GM19240 (cell line): ENCODE data around the gene SERTAD3.
"Not testable (repeated sequence)": the region's sequence is repeated elsewhere in the genome, so short reads cannot be mapped to it uniquely, and the experiment has no call there.

Experiments
- DNase-seq: peaks from one replicate; pipeline ENCODE4 v3.0.0; 2011; ENCODE audit warnings: low spot score; ENCODE audit not compliant: insufficient read length

SERTAD3 gene

DNA sequence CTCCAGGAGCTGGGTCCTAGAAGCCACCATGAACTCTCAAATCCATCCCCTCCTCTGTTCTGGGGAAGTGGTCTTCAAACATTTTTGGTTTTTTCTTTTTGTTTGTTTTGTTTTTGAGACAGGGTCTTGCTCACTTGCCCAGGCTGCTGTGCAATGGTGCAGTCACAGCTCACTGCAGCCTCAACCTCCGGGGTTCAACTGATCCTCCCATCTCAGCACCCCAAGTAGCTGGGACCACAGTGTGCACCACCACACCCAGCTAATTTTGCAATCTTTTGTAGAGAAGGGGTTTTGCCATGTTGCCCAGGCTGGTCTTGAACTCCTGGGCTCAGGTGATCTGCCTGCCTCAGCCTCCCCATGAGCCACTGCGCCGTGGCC, 14.5 kb upstream of the SERTAD3 start:
- DNase-seq = no peak

DNA sequence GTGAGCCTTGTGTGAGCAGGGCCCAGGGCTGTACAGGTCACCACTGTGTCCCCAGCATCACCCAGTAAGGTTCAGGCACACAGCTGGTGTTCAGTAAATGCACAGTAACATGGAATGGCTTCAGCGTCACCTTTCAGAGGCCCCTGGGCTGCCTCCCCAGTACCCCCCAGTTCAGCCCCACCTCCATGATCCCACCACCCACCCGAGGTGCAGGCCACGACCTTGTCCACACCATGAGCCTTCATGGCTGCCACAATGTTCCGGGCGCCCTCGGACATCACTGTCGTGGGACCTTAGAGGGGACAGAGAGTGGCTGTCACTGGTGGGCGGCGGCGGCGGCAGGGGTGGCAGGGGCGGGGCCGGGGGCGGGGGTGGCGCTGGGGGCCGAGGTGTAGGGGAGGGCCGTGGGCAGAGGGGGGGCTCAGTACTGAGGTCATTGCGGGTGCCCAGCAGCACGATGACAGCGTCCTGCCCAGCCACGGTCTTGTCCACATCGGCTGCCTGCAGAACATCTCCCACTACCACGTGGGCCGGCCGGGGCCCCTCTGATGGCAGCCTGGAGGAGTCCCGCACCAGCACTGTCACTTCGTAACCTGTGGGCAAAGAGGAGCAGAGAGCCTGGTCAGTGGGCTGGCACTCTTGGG, 13.9 kb upstream of the SERTAD3 start:
- no peak for DNase-seq

DNA sequence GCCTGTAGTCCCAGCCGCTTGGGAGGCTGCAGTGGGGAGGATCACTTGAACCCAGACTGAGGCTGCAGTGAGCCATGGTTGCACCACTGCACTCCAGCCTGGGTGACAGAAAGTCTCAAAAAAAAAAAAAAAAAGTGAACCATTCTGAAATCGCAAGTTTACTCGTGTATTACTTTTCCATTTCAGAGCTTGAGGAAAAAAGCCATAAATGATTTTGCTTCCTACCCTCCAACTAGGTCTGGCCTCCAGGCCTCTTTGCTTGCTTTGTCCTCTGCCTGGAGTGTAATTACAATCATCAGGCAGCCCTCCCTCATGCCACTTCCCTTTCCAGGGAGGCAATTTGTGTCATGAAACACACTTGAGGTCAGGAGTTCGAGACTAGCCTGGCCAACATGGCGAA, 12.9 kb upstream of the SERTAD3 start:
- no peak for DNase-seq

DNA sequence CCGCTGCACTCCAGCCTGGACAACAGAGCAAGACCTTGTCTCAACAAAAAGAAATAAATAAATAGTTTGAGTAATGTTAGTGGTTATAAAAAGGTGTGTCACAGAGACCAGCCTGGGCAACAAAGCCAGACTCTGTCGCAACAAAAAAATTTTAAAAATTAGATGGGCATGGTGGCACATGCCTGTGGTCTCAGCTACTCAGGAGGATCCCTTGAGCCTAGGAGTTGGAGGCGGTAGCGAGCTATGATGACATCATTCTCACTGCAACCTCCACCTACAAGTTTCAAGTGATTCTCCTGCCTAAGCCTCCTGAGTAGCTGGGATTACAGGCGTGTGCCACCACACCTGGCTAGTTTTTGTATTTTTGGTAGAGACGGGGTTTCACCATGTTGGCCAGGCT, 9.8 kb upstream of the SERTAD3 start:
- not testable (repeated sequence) for DNase-seq

DNA sequence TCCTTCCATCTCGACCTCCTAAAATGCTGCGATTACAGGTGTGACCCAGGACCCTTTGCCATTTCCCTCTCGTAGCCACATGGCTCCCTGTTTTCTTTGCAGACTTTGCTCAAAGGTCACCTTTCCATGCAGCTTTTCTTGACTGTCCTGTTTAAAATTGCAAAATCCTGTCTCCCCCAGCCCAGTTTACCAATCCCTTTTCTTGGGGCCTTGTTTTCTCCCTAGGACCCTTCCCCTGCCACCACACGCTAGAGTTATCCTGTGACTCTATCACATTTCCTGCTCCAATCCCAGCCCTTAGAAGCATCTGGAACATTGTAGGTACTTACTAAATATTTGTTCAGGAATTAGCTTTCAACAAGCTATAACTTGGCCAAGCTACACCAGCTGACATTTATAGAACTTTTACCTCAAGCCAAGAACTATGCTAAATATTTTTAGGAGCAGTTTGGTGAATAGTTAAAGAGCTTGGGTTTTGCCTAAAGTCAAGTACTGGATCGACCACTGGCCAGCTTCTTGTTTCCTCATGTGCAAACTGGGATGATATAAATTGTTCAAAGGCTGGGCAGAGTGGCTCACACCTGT, 9.1 kb upstream of the SERTAD3 start:
- no peak for DNase-seq

DNA sequence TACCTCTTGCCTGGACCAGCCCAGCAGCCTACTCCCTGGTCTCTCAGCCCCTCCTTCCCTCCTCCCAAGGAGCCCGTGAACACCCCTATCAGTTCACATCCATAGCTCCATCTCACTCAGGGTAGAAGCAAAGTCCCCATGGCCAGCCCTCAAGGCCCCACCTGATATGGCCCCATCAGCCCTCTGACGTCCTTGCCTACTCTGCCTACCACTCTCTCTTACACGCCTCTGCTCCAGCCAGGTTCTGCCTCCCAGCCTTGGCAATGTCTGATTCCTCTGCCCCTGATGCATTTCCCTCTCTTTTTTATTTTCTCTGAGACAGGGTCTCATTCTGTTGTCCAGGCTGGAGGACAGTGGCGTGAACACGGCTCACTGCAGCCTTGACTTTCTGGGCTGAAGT, 7.9 kb upstream of the SERTAD3 start:
- no peak for DNase-seq

DNA sequence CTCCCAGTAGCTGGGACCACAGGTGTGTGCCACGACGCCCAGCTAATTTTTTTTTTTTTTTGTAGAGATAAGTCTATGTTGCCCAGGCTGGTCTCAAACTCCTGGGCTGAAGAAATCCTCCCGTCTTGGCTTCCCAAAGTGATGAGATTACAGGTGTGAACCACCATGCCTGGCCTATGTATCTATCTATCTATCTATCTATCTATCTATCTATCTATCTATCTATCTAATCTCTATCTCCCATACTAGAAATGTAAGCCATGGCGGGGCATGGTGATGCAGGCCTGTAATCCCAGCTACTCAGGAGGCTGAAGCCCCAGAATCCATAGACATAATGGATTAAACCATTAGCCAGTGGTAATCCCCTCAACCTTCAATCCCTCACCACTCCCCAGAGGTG, 6.5 kb upstream of the SERTAD3 start:
- DNase-seq = no peak

DNA sequence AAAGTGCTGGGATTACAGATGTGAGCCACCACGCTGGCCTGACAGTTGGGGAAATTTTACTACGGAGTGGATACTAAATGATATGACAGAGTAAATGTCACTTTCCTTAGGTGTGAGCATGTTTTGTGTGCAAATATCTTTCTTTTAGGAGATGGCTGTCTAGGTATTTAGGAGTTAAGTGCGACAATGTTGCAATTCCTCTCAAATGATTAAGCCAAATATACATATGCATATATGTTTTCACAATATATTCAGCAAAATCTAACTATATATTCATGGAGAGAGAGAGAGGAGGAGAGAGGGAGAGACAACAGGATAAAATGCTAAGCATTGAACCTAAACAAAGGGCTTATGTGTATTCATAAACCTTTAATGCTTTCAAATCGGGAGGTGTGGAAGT, 5.4 kb upstream of the SERTAD3 start:
- no peak for DNase-seq

DNA sequence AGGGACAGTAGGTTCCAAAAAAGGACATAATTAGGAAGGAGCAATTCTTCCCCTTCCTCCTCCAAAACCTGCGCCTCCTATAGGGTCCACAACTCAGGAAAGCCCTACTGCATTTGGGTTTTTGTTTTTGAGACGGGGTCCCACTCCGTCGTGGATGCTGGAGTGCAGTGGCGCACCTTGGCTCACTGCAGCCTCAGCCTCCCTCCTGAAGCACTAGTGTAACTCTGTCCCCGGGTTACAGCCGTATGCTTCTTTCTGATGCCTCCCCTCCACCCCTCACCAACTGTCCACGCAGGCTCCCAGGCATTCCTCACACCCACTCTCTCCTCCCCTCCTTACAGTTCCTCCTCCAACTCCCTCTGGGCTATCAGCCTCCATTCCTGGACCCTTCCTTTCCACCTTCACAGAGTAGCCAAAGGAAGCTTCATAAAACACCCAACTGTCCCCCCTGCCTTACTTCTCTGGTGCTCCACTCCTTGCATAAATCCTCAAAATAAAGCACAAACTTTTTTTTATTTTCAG, 2.2 kb upstream of the SERTAD3 start:
- DNase-seq = no peak

DNA sequence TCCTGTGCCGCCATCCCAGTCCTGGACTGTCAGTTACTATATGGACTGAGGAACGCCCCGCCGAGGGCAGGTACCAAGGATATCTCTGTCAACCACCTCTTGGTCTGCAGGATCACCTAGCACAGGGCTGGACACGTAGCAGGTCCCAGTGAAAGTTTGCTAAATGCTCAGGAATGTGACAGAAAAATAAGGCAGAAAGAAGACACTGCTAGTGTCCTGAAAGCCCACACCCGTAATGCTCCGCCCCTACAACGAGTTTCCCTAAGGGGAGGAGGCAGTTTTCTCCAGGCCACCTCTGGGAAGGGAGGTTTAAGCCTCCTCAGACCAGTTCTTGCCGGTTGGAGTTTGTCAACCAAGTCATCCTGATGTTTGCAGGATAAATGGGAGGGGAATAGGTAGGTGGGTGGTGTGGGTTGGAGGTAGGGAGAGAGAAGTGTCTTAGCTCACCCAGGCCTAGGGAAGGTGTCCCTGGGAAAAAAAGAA, 1.7 kb upstream of the SERTAD3 start:
- no peak for DNase-seq

DNA sequence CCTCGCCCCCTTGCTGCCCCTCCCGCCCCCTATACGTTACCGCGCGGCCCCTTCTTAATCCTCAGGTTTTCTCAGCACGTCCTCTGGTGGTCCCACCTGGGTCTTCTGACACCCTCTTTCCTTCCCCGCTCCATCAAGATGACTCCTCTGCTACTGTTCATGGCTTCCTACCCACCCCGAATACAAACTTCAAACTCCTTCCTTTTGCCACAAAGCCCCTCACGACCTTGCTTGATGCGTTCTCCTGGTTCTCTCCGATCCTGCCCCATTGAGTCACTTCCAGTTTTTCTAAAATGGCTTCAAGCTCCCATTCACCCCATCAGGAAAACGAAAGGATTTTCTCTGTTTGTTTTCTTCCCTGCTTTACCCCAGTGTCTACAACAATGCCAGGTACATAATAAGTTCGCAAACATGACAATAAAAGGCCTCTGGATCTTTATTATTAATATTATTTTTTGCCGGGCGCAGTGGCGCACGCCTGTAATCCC, 734 bp upstream of the SERTAD3 start:
- DNase-seq = no peak

DNA sequence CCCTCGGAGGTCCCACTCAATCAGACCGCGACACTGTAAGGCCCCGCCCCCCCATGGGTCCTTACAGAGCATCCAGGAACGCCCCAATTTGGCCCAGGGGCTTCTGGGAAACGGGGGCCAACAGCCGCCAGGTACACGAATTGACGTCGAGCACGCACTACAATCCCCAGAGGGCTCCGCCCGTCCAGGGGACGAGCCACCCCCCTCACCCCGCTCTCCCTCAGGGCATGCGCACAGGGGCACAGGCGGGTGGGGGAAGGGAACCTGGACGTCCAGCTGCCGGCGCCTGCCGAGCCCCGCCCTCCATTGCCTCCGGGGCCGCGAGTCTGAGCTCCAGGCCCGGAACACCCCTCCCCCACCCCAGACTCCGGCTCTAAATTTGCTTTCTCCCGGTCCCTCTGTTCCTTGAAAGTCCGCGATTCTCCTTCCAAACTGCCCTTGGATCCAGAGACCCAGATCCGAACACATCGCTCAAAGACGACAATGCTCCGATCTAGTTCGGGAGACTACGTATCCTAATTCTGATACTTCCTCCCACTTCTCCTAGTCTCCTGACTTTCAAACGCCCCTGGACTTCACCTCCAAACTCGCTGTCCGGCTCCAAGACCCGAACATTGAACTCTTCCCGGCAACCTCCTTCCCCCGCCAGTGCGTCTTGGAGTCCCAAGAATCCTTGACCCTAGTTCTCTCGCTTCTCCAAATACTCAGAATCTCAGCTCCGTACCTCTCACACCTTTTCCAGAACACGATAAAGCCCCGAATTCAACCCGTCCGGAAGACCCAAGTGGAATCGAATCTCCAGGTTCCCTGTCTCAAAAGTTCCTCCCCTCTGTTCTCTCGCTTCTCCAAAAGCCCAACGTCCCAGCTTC, 770 bp downstream of the SERTAD3 start:
- peak; percentile 92 for DNase-seq

DNA sequence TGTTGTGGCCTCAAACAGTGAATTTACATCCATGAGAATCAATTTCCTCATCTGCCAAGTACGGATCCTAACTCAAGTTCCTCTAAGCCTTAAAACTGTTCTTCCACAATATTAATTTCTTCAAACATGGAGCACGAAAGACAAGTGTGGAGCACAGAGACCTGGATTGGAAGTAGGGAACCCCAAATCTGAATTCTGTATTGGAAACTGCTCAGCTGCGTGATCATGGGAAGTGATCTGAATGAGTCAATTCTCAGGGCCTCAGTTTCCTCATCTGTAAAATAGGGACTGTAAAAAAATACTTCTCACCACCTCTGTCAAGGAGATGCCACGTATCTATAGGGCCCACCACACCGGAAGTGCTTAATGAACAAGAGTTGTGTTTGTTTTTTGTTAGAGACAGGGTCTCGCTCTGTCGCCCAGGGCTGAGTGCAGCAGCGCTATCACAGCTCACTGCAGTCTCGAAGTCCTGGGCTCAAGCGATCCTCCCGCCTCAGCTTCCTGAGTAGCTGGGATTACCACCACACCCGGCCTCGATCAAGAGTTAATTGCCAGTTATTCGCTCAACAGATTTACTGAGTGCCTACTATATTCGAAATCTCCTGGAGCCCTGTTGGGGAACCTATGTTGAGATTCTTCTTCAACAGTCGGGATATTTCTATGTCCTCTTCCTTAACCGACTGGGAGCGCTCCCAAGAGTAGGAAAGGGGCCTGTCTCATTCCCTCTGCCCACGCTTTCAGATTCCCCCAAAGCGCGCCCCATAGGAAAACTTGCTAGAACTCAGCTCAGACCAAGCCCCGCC, 1.6 kb downstream of the SERTAD3 start:
- no peak for DNase-seq

DNA sequence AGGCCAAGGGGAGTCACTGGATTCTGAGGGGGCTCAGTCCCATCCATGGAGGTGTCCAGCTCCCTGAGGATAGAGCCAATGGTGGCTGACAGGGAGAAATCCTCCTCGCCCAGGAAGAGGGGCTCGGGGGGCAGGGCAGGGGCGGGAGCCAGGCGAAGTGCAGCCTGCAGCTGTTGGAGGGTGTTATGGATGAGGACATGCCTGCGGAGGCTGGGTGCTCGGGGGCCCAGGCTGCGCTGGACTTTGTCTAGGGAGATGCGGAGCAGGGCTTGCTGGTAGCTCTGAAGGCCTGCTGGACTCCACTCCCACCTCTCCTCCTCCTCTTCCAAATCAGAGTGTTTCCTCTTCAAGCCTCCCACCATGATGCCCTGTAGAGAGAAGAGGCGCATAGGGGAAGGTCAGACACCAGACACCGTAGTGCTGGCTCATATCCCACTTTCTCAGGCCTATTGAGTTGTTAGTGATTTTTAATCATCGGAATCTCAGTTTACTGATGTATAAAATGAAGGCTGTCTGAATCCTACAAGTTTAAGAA, 2.3 kb downstream of the SERTAD3 start:
- no peak for DNase-seq

DNA sequence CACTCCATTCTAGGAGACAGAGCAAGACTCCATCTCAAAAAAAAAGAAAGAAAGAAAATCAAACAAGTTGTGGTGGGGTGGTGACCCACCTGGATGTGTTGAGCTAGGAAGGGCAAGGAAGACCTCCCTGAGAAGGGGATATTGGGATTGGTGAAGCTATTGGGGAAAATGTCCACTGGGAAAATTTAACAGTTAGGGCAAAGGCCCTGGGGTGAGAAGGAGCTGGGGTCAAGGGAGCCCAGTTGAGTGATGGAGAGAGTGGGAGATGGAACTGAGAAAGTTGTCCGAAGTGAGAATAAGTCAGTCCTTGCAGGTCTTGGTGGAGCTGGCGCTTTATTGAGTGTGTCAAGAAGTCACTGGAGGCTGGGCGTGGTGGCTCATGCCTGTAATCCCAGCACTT, 5.9 kb downstream of the SERTAD3 start:
- no peak for DNase-seq

DNA sequence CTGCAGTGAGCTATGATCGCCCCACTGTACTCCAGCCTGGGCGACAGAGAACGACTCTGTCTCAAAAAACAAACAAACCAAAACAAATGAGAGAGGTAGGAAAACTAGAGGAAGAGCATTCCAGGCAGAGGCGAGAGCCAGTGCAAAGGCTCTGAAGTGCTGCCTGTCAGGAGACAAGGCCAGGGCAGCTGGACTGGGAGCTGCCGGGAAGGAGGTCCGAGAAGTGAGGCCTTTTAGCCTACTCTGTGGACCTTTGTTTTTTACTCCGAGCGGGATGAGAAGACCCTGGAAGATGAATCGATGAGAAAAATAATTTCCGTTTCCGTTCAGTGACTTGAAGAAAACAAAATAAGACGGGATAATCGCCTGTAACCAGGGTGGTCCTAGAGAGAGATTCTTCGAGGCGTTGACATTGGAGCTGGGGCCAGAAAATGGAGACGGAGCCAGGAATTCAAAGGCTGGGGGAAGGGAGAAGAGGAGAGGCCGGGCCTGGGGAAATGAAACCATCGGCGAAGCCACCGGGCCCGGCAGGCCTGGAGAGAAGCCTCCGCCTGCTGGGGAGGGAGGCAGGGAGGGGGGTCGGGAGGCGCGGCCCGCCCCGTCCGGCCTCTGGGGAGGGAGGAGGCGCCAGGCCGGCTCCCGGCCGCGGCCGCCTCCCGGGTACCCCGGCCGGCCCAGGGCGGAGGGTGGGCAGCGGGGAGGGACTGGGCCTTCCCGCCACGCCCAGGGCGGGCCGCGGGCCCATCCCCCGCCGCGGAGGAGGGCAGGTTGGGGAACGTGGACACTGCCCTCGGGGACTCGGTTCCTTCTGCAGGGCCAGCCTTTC, 10.5 kb downstream of the SERTAD3 start:
- no peak for DNase-seq

DNA sequence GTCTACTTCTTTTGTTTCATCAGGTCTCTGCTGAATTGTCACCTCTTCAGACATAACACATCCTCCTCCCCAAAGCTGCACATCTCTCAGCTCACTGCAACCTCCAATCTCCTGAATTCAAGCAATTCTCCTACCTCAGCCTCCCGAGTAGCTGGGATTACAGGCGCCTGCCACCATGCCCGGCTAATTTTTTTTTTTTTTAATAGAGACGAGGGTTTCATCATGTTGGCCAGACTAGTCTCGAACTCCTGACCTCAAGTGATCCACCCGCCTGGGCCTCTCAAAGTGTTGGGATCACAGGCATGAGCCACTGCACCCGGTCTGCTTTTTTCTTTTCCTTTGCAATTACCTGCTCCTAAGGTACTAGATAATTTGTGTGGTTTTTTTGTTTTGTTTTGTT, 11.4 kb downstream of the SERTAD3 start:
- DNase-seq = not testable (repeated sequence)

DNA sequence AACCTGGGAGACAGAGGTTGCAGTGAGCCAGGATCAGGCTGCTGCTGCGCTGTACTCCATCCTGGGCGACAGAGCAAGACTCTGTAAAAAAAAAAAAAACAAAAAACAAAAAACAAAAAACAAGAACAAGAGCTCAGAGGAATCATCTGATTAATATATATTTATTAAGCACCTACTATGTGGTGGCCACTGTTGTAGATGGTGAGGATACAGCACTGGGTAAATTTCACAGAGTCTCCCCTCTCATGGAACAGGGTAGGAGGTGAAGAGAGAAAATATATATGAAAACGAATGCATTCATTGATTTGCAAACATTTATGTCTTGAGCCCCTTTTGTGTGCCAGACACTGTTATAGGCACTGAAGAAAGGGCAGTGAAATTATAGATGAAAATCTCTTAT, 12.4 kb downstream of the SERTAD3 start:
- no peak for DNase-seq

DNA sequence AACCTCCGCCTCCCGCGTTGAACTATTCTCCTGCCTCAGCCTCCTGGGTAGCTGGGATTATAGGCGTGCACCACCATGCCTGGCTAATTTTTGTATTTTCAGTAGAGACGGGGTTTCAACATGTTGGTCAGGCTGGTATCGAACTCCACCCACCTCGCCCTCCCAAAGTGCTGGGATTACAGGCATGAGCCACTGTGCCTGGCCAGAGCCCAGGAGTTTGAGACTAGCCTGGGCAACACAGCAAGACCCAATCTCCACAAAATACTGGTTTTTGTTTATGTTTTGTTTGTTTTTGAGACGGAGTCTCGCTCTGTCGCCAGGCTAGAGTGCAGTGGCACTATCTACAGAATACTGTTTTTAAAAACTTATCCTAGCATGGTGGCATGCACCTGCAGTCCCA, 13.9 kb downstream of the SERTAD3 start:
- DNase-seq = not testable (repeated sequence)

DNA sequence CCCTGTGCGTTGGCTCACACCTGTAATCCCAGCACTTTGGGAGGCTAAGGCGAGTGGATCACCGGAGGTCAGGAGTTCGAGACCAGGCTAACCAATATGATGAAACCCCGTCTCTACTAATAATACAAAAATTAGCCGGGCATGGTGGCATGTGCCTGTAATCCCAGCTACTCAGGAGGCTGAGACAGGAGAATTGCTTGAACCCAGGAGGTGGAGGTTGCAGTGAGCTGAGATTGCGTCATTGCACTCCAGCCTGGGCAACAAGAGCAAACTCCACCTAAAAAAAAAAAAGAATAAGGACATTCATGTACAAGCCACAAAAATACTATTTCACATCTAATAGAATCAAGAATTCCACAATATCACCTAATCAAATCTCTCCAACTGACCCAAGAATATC, 15.9 kb downstream of the SERTAD3 start:
- DNase-seq = not testable (repeated sequence)
